IMR-90 (cell line): Measurements from ENCODE around the gene GNG7. TPM values are rescaled to one million over a fixed set of nuclear protein-coding genes. Genes with fewer than 3 reads are reported as not detected.

Source experiments
- ATAC-seq: fragments of 200-7000 bp; cut with Tn5 transposase; 2 replicates; pipeline ENCODE4 v1.9.1; 2020; ENCODE audit warnings: low read depth, mild to moderate bottlenecking, moderate library complexity
- BruUV-seq: library from RNA; stranded (reverse); fragments of 400-500 nt; replicated peaks from 2 replicates; lab custom pipeline; 2021; lab: Mats Ljungman, UMichigan
- CTCF ChIA-PET: fragments of 300-600 bp; formaldehyde crosslinking; extraction: SDS; loops from one replicate; lab custom pipeline; 2021; ENCODE audit warnings: antibody characterized with exemption; lab: Yijun Ruan, JAX
- POLR2A ChIA-PET: fragments of 300-600 bp; sonication (Branson Sonifier 250); formaldehyde crosslinking; loops from one replicate; lab custom pipeline; 2022; ENCODE audit warnings: antibody characterized with exemption; ENCODE audit not compliant: unreplicated experiment; lab: Charles Lee
- DNase-seq: peaks from one replicate; pipeline ENCODE4 v3.0.0; 2013
- H2AFZ ChIP-seq: replicated peaks from 2 replicates; pipeline ENCODE3; 2013; ENCODE audit warnings: low read length, mild to moderate bottlenecking; ENCODE audit not compliant: poor library complexity
- H2AK5ac ChIP-seq: 2 replicates; pipeline ENCODE4 v1.6.1; 2013; ENCODE audit warnings: low read depth, low read length, inconsistent platforms
- H2AK9ac ChIP-seq: replicated peaks from 2 replicates; pipeline ENCODE3; 2013; ENCODE audit warnings: mild to moderate bottlenecking, low read depth, low read length, moderate library complexity; ENCODE audit not compliant: poor library complexity
- H2BK120ac ChIP-seq: 2 replicates; pipeline ENCODE4 v1.6.1; 2013; ENCODE audit warnings: low read depth, low read length, inconsistent platforms
- H2BK15ac ChIP-seq: 3 replicates; pipeline ENCODE4 v1.6.1; 2013; ENCODE audit warnings: low read depth, low read length, inconsistent platforms
- H2BK20ac ChIP-seq: 2 replicates; pipeline ENCODE4 v1.6.1; 2013; ENCODE audit warnings: low read depth, mild to moderate bottlenecking, inconsistent platforms, low read length, moderate library complexity
- H2BK5ac ChIP-seq: 2 replicates; pipeline ENCODE4 v1.6.1; 2013; ENCODE audit warnings: mild to moderate bottlenecking, low read depth, low read length, inconsistent platforms; ENCODE audit not compliant: poor library complexity, severe bottlenecking
- H3K14ac ChIP-seq: replicated peaks from 2 replicates; pipeline ENCODE4 v1.6.1; 2013; ENCODE audit warnings: low read depth, low read length, inconsistent platforms
- H3K18ac ChIP-seq: 2 replicates; pipeline ENCODE4 v1.6.1; 2013; ENCODE audit warnings: low read depth, low read length, control low read depth
- H3K23ac ChIP-seq: 2 replicates; pipeline ENCODE4 v1.6.1; 2013; ENCODE audit warnings: low read depth, low read length, inconsistent platforms
- H3K27ac ChIP-seq: 2 replicates; pipeline ENCODE4 v1.5.1; 2013; ENCODE audit warnings: mild to moderate bottlenecking, control low read depth, low read length; ENCODE audit not compliant: insufficient read depth
- H3K27me3 ChIP-seq: 2 replicates; pipeline ENCODE4 v1.6.1; 2013; ENCODE audit warnings: low read length; ENCODE audit not compliant: control insufficient read depth, insufficient read depth
- H3K36me3 ChIP-seq: 2 replicates; pipeline ENCODE4 v1.6.1; 2013; ENCODE audit warnings: low read length, mixed read lengths; ENCODE audit not compliant: control insufficient read depth, insufficient read depth
- H3K4ac ChIP-seq: 2 replicates; pipeline ENCODE4 v1.6.1; 2013; ENCODE audit warnings: low read depth, low read length, inconsistent platforms
- H3K4me1 ChIP-seq: 2 replicates; pipeline ENCODE4 v1.6.1; 2013; ENCODE audit warnings: low read length, mixed read lengths; ENCODE audit not compliant: control insufficient read depth, insufficient read depth
- H3K4me2 ChIP-seq: 2 replicates; pipeline ENCODE4 v1.6.1; 2013; ENCODE audit warnings: low read depth, mild to moderate bottlenecking, control low read depth, low read length, moderate library complexity
- H3K4me3 ChIP-seq: 2 replicates; pipeline ENCODE4 v1.5.1; 2013; ENCODE audit warnings: low read depth, mild to moderate bottlenecking, control low read depth, low read length, moderate library complexity; ENCODE audit not compliant: insufficient read depth
- H3K56ac ChIP-seq: 2 replicates; pipeline ENCODE4 v1.6.1; 2013; ENCODE audit warnings: low read length, inconsistent platforms; ENCODE audit not compliant: insufficient read depth; ENCODE audit errors: extremely low read depth
- H3K79me1 ChIP-seq, 2 experiments: 2 replicates each; pipeline ENCODE4 v1.6.1; 2013; ENCODE audit warnings: low read length in 2 of 2, inconsistent platforms in 1 of 2, low read depth in 1 of 2
- H3K9ac ChIP-seq: 2 replicates; pipeline ENCODE4 v1.6.1; 2013; ENCODE audit warnings: low read depth, low read length, control low read depth
- H3K9me1 ChIP-seq: 2 replicates; pipeline ENCODE4 v1.6.1; 2013; ENCODE audit warnings: low read length, inconsistent platforms; ENCODE audit not compliant: insufficient read depth
- H3K9me3 ChIP-seq: 2 replicates; pipeline ENCODE4 v1.6.1; 2013; ENCODE audit warnings: low read length; ENCODE audit not compliant: control insufficient read depth, insufficient read depth
- H4K20me1 ChIP-seq: 2 replicates; pipeline ENCODE4 v1.6.1; 2013; ENCODE audit warnings: low read length, inconsistent platforms; ENCODE audit not compliant: insufficient read depth
- H4K5ac ChIP-seq: 2 replicates; pipeline ENCODE4 v1.6.1; 2013; ENCODE audit warnings: mild to moderate bottlenecking, low read depth, low read length, control low read depth
- H4K8ac ChIP-seq, 2 experiments: 2 replicates each; pipeline ENCODE4 v1.6.1; 2013; ENCODE audit warnings: low read depth in 2 of 2, low read length in 2 of 2, control low read depth in 1 of 2, inconsistent platforms in 1 of 2
- H4K91ac ChIP-seq: 2 replicates; pipeline ENCODE4 v1.6.1; 2013; ENCODE audit warnings: low read depth, low read length, inconsistent platforms; ENCODE audit not compliant: insufficient read depth
- CHD1 ChIP-seq: IDR thresholded peaks from 2 replicates; pipeline ENCODE4 v1.6.1; 2012; ENCODE audit warnings: low read depth, low read length, improper control_type of control experiment
- RCOR1 ChIP-seq: IDR thresholded peaks from 2 replicates; pipeline ENCODE4 v1.6.1; 2012; ENCODE audit warnings: mild to moderate bottlenecking, low read length, improper control_type of control experiment; ENCODE audit not compliant: insufficient replicate concordance
- WGBS, 2 experiments: methylation state at CpG; one replicate each; pipeline versions ENCODE4 v1.1.5 to v1.1.7; 2013; ENCODE audit warnings: missing lambda C conversion rate in 2 of 2; ENCODE audit not compliant: insufficient read length in 1 of 2; ENCODE audit errors: extremely low coverage in 2 of 2; 5-methylcytosine and 5-hydroxymethylcytosine counted together
- dilution Hi-C: fragments of 300-500 bp; cut with HindIII; formaldehyde crosslinking; loops from one replicate; pipeline ENCODE4 v1.14.3; 2018; ENCODE audit warnings: low sequenced_read_pairs; ENCODE audit not compliant: unreplicated experiment
- in situ Hi-C: fragments of 300-500 bp; cut with MboI; formaldehyde crosslinking; loops from 3 replicates; pipeline ENCODE4 v1.14.3; 2019; ENCODE audit warnings: low sequenced_read_pairs, inconsistent platforms, mixed read lengths
- intact Hi-C: fragments of 100-400 bp; cut with micrococcal nuclease; formaldehyde crosslinking; loops from 2 replicates; pipeline ENCODE4 v1.10.0; 2022
- polyA plus RNA-seq, 3 experiments: library from polyadenylated mRNA; depleted of rRNA; stranded (reverse); fragments of >200 nt; gene quantifications; 2 replicates each; pipeline ENCODE4 v1.2.3, GENCODE V29; 2012; ENCODE audit warnings: low replicate concordance in 1 of 3
- total RNA-seq: library from RNA; depleted of rRNA; stranded (reverse); fragments of >200 nt; gene quantifications from 2 replicates; pipeline ENCODE4 v1.2.3, GENCODE V29; 2012

GNG7 gene
- total and polyA plus RNA-seq, 2 of the 4 experiments (the other 2 are of a cell fraction), result under 0.01 to 0.21 TPM

- no peak overlapping the region for H3K56ac ChIP-seq
- H4K5ac ChIP-seq, result no peak overlapping the region
- DNase-seq (no peak), ATAC-seq (no peak)
- no peak overlapping the region for H2BK20ac ChIP-seq
- H2BK5ac ChIP-seq, result no peak overlapping the region
- H3K4ac ChIP-seq, result no peak overlapping the region
- no peaks in the 10 kb centered on the region for H3K79me1 ChIP-seq
- in situ Hi-C loops (no loop called here), intact Hi-C loops (no loop called here), dilution Hi-C loops (no loop called here)
- no peak overlapping the region for H3K27ac ChIP-seq
- no peaks in the 10 kb centered on the region for H4K20me1 ChIP-seq
- 0 out of 2 replicates have a peak overlapping the region, but pooled peaks have one; percentile 19 for H2BK120ac ChIP-seq
- WGBS, 2 experiments, result no CpG with 5 or more reads among the region's 8 CpGs
- H3K18ac ChIP-seq, result no peak overlapping the region
- TF ChIP-seq RCOR1, result no peak
- TF ChIP-seq CHD1, result no peak
- H3K4me1 ChIP-seq, result peaks cover 2% of the 10 kb centered on the region; the same call in 1 of the 2 replicates
- no peaks in the 10 kb centered on the region for H3K27me3 ChIP-seq
- ChIA-PET POLR2A (no interaction called here), CTCF (no interaction called here)
- no peak overlapping the region for H2BK15ac ChIP-seq
- peak overlapping the region; percentile 52 for H2AK9ac ChIP-seq
- H3K9ac ChIP-seq, result no peak overlapping the region
- no peak overlapping the region for H3K4me3 ChIP-seq
- no peak overlapping the region for H3K23ac ChIP-seq
- no peak overlapping the region for H3K4me2 ChIP-seq
- H3K36me3 ChIP-seq, result no peaks in the 10 kb centered on the region
- H4K91ac ChIP-seq, result no peak overlapping the region
- H3K9me3 ChIP-seq, result no peaks in the 10 kb centered on the region
- no peak overlapping the region for H3K14ac ChIP-seq
- no peak overlapping the region for H2AFZ ChIP-seq
- BruUV-seq, result no TSS peak
- no peak overlapping the region for H4K8ac ChIP-seq
- 0 out of 2 replicates have a peak, but pooled peaks cover 2% of the 10 kb centered on the region for H3K9me1 ChIP-seq
- H2AK5ac ChIP-seq, result no peak overlapping the region
Measured at GRCh38 chr19:2509096-2509495, 193.4 kb downstream of the GNG7 start.
